OCI-LY1 (cell line): ENCODE measurements around the gene TPST1.

ENCODE experiments used
- EZH2 ChIP-seq: fragments of 200-600 bp; sonication (generic), shearing (Covaris generic); IDR thresholded peaks from 2 replicates; pipeline ENCODE4 v1.8.0; 2017; ENCODE audit warnings: borderline replicate concordance, mixed run types, mild to moderate bottlenecking, antibody characterized with exemption, low read length, moderate library complexity, mixed read lengths
- TF ChIP-seq, protein P1 (sequence below): fragments of 200-600 bp; sonication (generic), shearing (Covaris generic); IDR thresholded peaks from 2 replicates; pipeline ENCODE4 v1.5.1; 2017; ENCODE audit warnings: mild to moderate bottlenecking, antibody characterized with exemption, low read length, moderate library complexity, mixed read lengths

- TF ChIP-seq, protein P1, sequence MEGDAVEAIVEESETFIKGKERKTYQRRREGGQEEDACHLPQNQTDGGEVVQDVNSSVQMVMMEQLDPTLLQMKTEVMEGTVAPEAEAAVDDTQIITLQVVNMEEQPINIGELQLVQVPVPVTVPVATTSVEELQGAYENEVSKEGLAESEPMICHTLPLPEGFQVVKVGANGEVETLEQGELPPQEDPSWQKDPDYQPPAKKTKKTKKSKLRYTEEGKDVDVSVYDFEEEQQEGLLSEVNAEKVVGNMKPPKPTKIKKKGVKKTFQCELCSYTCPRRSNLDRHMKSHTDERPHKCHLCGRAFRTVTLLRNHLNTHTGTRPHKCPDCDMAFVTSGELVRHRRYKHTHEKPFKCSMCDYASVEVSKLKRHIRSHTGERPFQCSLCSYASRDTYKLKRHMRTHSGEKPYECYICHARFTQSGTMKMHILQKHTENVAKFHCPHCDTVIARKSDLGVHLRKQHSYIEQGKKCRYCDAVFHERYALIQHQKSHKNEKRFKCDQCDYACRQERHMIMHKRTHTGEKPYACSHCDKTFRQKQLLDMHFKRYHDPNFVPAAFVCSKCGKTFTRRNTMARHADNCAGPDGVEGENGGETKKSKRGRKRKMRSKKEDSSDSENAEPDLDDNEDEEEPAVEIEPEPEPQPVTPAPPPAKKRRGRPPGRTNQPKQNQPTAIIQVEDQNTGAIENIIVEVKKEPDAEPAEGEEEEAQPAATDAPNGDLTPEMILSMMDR = no peak
- TF ChIP-seq EZH2 = no peak
These were observed 8.5 kb downstream of the TPST1 start for GRCh38 chr7:66213637-66214036.
